ENCODE results near the gene SORCS1. TPM values are rescaled to one million over a fixed set of nuclear protein-coding genes. Genes with fewer than 3 reads are reported as not detected.

The SORCS1 gene
- polyA plus RNA-seq, 1 of the 3 experiments (the other 2 are of a cell fraction) = 0.66 TPM

GRCh38 chr10:106973716-106974115, 190.8 kb downstream of the SORCS1 start:
- CTCF ChIA-PET = interaction anchor here (1.1 kb wide), 1 partner anchor 268 kb away, joined by 3 read pairs; no protein-coding TSS in a partner anchor
- Histone ChIP-seq H3K9me2 (no peaks in the 10 kb centered on the region), H3K27ac (ENCODE audit: low read depth in 2 of 2, low read length in 1 of 2) (no peak overlapping the region), H2AFZ (ENCODE audit: low read depth) (no peak overlapping the region), H3K36me3 (replicated peaks in 1 of 2; ENCODE audit: control insufficient read depth in 1 of 2, insufficient read depth in 2 of 2, low read length in 1 of 2) (no peaks in the 10 kb centered on the region), H3K9me3 (no peaks in the 10 kb centered on the region), H3K9ac (no peak overlapping the region), H3K79me2 (ENCODE audit: insufficient read depth) (no peaks in the 10 kb centered on the region), H3K4me2 (no peak overlapping the region), H3F3A (replicated peaks; ENCODE audit: insufficient read depth) (no peaks in the 10 kb centered on the region), H3K27me3 (ENCODE audit: insufficient read depth) (no peaks in the 10 kb centered on the region), H3K4me3 (ENCODE audit: low read depth in 2 of 2, low read length in 1 of 2) (no peak overlapping the region), H4K20me1 (ENCODE audit: insufficient read depth) (no peaks in the 10 kb centered on the region), H3K4me1 (ENCODE audit: control insufficient read depth in 1 of 2, insufficient read depth in 2 of 2, low read depth in 1 of 2, low read length in 1 of 2) (peaks cover 0 to 3% of the 10 kb centered on the region in 2 experiments; a peak in 2 of 4 replicates)
- POLR2A ChIA-PET = no interaction called here
- 21% methylated on average over 1 of the region's 1 CpG for WGBS (ENCODE audit: low lambda C conversion rate)
- TF ChIP-seq PBX3 (IDR thresholded peaks at IDR 0.05) (no peak), USF2 (IDR thresholded peaks at IDR 0.05; ENCODE audit: borderline replicate concordance, low read depth, low read length) (no peak), FOSL2 (IDR thresholded peaks at IDR 0.05; ENCODE audit: borderline replicate concordance, low read depth) (no peak), NRF1 (IDR thresholded peaks at IDR 0.05; ENCODE audit: low read depth, low read length) (no peak), RFX5 (IDR thresholded peaks at IDR 0.05; ENCODE audit: low read length) (no peak), TEAD4 (IDR thresholded peaks at IDR 0.05; ENCODE audit: borderline replicate concordance, insufficient read depth) (no peak), FOXM1 (IDR thresholded peaks at IDR 0.05; ENCODE audit: low read depth) (no peak), GABPA (IDR thresholded peaks at IDR 0.05; ENCODE audit: low read depth) (no peak), CHD2 (IDR thresholded peaks at IDR 0.05; ENCODE audit: low read length, partially characterized antibody) (no peak), REST (IDR thresholded peaks at IDR 0.05; ENCODE audit: low read depth, low read length) (no peak), MEF2A (IDR thresholded peaks at IDR 0.05; ENCODE audit: borderline replicate concordance, low read depth) (no peak), SMC3 (IDR thresholded peaks at IDR 0.05; ENCODE audit: low read depth, low read length) (no peak)
- TF ChIP-seq, protein P1, sequence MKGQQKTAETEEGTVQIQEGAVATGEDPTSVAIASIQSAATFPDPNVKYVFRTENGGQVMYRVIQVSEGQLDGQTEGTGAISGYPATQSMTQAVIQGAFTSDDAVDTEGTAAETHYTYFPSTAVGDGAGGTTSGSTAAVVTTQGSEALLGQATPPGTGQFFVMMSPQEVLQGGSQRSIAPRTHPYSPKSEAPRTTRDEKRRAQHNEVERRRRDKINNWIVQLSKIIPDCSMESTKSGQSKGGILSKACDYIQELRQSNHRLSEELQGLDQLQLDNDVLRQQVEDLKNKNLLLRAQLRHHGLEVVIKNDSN (IDR thresholded peaks at IDR 0.05; ENCODE audit: borderline replicate concordance, low read depth) = no peak
- DNase-seq = no peak
